ENCODE results near the gene ABI2.
"Not testable (repeated sequence)": the region's sequence is repeated elsewhere in the genome, so short reads cannot be mapped to it uniquely, and the experiment has no call there.

Gene ABI2

DNA sequence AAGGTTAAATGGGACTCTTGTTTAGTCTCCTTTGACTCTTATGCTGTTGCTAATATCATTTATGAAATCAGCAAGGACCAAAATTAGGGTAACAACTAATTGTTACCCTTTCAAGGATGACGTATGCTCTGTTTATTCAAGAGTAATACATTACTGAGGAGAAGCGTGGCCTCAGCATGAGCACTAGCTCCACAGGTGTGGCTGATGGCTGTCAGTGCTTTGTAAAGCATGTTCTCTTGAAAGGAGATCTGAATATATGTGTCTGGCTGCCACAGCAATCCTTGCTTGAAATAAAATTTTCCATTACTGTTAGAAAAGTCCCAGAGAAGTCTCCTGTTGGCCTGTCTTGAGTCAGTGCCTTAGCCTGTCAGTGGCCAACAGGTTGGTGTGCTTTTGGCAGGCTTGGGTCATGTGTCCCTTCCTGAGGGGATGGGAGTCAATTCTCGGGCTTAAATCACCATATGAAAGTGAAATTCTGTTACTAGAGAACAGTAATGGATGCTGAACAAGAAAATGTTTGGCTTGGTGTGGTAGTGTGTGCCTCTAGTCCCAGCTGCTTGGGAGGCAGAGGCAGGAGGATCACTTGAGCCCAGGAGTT lies 32.7 kb downstream of the ABI2 start:
- no peak for DNase-seq

DNA sequence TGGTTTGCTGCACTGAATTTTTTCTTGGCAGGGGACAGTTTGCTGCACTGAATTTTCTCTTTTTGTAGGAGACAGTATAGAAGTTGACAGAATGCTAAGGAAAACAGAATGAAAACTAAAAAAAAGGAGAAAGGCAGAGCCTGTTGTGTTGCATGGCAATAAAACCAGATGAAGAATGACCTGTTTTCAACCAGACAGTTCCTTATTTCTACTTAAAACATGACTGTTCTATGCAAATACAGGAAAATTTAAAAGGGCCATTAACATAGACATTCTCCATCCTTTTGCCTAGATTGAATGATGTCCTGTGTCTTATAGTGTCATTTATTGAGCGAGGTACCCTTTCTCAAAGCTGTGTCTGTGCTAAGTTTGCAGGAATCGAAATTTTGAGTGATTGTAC lies 33.3 kb downstream of the ABI2 start:
- no peak for DNase-seq

DNA sequence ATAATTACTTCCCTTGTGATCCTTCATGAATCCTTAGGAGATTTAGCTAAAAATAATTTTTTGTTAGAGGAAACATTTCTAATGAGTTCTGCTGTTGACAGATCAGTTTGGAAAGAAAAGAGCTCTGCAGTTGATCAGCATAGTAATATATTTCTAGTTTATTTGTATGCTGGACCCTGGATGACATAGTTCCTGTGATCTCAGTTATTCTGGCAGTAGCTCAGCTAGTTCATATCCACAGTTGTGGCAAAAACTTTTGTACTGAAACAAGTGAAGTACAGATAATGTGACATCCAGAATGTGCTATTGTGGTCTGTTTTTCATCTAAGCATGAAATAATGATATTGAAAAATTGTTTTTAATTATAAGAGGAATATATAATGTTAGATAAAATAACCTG lies 33.7 kb downstream of the ABI2 start:
- no peak for DNase-seq

DNA sequence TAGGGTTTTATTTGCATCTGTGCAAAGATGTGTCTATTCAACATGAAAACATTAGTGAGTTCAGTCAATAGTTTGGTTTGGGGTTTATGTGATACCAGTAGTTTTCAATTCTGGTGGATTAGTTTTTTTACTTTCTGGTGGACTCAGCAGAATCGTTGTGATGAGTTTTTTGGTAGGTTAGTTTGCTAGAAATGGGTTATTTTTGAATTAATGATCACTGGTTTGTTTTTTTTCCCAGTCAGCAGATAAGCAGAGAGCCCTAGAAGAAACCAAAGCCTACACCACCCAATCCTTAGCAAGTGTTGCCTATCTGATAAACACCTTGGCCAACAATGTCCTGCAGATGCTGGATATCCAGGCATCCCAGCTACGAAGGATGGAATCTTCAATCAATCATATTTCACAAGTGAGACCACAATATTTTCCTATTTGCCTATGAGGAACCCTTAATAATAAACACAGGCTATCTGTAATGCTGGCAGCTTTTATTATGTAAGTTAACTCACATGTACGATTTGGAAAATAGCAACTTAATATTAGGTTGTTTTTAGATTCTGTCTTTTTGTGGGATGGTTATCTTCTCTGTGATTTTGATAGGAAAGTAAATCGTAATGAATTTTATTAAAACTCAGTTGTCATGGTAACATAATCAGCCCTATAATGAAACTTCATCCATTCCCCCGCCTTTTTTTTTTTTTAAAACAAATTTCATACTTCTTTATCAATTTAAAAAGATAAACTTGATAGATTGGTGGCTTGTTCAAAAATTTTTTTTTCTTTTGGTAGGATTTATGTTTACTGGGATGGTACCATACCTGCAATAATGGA lies 38.7 kb downstream of the ABI2 start:
- no peak for DNase-seq

DNA sequence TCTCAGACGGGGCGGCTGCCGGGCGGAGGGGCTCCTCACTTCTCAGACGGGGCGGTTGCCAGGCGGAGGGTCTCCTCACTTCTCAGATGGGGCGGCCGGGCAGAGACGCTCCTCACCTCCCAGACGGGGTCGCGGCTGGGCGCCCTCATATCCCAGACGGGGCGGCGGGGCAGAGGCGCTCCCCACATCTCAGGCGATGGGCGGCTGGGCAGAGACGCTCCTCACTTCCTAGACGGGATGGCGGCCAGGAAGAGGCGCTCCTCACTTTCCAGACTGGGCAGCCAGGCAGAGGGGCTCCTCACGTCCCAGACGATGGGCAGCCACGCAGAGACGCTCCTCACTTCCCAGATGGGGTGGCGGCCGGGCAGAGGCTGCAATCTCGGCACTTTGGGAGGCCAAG lies 44.5 kb downstream of the ABI2 start:
- not testable (repeated sequence) for DNase-seq

DNA sequence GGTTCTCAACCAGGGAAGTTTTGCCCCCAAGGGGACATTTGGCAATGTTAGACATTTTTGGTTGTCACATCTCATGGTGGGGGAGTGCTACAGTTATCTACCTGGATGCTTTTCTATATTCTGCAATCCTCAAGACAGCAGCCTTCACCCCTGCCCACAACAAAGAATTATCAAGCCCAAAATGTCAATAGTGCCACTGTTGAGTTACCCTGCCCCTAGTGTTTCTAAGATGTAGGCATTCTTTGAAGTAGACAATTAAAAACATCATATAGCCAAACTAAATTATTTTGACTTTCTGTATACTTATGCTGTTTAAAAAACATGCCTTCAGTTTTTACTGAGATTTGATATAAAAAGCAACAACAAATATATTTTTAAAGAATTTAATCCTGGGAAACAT lies 48.0 kb downstream of the ABI2 start:
- DNase-seq: no peak

DNA sequence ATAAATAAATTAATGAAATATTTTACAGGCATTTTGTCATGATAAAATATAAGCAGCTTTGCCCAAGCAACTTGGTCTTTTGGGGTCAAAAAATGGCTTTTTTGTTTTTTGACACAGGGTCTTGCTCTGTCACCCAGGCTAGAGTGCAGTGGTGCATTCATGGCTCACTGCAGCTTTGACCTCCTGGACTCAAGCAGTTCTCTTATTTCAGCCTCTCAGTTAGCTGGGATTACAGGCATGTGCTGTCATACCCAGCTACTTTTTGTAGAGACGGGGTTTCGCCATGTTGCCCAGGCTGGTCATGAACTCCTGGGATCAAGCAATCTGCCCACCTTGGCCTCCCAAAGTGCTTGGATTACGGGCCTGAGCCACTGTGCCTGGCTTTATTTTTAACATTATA lies 51.0 kb downstream of the ABI2 start:
- no peak for DNase-seq

DNA sequence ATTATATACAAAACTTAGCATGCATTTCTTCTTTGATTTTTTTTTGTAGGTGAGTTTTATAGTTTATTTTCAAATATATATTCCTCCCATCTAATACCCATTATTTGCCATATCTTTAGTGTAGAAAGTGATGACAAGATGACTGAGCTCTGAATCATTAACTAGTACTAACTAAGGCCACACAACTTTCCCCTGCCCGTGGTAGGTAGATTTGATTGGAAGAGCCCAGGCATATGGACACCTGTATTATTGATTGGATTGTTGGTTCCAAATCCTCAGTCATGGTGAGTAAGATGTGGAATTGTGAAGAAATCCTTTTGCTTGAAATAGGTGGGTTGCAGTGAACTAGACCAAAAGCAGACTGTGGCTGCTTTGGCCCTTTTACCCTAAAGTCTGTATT lies 54.8 kb downstream of the ABI2 start:
- no peak for DNase-seq

DNA sequence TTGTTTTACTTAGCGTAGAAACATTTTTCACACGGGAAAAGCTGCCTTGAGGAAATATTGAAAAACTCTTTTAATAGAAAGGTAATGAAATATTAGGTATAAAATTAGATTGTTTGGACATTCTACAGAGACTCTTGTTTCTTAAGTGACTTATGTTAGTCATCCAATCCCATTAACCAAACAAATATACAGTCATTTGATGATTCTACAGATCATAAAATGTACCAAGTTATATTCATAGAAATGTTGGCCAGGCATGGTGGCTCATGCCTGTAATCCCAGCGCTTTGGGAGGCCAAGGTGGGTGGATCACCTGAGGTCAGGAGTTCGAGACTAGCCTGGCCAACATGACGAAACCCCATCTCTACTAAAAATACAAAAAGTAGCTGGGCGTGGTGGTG lies 60.0 kb downstream of the ABI2 start:
- DNase-seq: not testable (repeated sequence)

DNA sequence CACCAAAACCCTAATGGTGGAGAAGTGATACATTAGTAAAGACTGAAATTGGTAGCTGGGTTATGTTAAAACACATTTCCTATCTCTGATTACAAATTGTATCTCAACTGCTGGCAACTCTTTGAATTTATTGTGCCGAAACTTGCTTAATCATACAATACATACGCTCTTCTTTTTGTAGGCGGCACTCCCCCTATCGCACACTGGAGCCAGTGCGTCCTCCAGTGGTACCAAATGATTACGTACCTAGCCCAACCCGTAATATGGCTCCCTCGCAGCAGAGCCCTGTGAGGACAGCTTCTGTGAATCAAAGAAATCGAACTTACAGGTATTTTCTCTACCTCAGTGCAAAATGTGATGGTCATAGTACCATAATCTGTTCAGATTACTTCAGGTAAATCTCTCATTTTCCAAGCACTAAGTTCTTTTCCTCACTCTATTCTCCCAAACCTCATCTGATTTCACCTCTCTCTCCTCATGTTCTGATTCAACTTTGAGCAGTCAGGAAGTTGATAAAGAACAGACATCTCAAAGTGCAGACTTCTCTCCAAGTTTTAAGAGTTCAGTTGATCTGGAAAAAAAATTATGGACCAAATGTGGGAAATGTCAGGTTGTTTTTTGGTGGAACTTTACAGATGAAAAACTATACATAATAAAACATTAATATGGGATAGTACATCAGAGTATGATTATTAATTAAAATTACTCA lies 66.5 kb downstream of the ABI2 start:
- no peak for DNase-seq

DNA sequence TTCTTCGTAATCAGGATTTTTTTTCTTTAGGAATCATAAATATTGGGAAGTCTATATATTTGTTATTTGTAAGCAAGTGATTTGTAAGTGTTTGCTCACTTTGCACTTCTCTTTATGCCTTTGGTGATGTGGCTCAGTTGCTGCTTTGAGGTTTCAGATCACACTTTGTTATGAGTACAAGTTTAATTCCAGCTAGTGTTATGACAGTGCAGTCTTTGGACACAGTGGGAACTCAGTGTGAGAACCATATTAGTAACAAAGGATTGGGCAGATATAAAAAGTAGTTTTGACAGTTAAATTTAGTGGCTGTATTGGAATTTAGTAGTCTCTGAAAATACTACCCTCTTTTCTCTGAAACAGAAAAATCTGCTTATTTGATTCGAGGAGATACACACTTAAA lies 67.7 kb downstream of the ABI2 start:
- no peak for DNase-seq

DNA sequence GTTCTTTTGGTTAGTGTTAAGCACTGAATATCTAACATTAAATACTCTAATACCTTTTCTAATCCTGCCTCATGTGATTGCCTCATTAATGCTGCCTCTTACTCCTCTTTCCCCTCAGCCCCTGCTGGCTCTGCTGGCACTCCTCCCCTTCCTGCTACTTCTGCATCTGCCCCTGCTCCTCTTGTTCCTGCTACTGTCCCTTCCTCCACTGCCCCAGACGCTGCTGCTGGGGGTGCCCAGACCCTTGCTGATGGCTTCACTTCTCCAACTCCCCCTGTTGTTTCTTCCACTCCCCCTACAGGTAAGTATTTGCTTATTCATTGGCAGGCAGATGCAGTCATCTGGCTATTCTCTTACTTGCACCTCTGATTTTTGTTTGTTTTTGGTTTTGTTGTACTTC lies 68.5 kb downstream of the ABI2 start:
- DNase-seq: no peak

DNA sequence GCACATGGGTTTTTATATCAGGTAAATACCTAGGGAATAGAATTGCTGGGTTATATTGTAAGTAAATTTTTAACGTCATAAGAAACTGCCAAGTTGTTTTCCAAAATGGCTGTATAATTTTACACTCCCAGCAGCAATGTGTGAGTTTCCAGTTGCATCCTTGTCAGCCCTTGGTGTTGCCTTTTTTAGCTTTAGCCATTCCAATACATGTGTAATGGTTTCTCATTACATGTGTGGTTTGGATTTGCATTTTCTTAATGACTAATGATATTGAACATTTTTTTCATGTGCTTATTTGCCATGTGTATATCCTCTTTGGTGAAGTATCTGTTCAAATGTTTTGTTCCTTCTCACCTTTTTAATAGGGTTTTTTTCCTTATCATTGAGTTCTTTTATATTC lies 70.8 kb downstream of the ABI2 start:
- no peak for DNase-seq

DNA sequence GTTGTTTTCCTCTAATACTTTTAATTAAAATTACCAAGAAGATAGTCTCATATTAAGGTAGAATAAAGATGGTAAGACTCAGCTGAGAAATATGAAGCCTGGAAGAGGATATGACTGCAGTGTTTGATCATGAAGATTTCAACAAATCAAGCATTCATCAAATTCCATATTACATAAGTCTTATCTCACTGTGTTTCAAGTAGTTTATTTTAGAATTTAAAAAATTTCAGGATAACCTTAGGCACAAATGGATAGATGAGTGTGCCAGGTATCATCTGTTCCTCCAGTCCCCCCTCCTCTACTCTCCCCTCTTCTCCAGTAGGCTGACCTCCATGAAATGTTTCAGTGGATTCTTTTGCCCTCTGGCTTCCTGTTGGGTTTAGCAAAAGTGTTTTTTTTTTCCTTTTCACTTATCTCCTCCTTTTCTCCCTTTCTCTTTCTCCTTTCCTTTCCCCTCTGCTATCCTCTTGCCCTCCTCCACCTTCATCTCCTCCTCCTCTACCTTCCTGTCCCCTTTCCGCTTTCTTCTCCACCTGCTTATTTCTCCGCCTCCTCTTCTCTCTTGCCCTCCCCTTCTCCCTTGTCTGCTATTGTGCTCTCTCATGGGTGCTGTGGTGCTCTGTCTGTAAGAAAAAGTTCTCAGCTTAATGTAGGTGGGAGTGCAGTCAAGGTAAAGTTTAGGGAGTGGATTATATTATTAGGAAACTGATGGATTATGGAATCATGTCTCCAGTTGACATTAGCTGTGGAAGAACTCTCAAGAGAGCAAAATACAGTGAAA lies 72.8 kb downstream of the ABI2 start:
- DNase-seq: peak; percentile 5 to 79

DNA sequence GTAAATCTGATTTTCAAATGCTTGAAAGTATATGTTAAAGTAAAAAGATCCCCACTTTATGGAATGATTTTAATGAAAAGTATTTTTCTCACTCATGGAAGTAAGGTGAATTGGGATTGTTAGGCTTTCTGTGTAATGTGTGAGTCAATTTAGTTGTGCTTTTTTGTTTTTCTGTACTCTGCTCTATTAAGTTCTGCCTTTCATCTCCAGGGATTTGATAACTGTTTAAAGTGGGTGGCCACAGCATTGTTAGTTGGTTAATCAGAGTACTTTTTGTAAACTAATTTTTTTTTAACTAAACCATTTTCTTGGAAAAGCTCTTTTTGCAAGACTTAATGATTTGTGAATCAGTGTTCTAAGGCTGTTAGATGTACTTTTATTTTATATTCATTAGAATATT lies 76.8 kb downstream of the ABI2 start:
- DNase-seq: no peak

DNA sequence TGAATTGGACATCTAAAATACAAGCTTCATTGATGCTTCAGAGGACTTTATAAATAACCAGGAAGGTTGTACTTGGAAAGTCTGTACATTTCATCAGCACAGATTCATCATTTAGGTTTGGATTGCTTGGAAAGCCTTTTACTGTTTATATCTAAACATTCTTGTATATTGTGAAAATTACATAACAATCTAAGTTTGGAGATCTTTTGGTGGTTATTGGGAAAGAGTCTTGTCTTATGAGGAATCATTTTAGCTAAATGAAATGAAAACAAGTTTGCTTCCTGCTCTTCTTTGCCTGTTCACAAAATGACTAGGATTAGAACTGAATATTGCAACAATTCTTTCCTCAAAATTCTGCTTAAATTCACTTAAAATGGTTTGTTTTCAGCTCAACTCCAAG lies 79.3 kb downstream of the ABI2 start:
- DNase-seq: no peak

DNA sequence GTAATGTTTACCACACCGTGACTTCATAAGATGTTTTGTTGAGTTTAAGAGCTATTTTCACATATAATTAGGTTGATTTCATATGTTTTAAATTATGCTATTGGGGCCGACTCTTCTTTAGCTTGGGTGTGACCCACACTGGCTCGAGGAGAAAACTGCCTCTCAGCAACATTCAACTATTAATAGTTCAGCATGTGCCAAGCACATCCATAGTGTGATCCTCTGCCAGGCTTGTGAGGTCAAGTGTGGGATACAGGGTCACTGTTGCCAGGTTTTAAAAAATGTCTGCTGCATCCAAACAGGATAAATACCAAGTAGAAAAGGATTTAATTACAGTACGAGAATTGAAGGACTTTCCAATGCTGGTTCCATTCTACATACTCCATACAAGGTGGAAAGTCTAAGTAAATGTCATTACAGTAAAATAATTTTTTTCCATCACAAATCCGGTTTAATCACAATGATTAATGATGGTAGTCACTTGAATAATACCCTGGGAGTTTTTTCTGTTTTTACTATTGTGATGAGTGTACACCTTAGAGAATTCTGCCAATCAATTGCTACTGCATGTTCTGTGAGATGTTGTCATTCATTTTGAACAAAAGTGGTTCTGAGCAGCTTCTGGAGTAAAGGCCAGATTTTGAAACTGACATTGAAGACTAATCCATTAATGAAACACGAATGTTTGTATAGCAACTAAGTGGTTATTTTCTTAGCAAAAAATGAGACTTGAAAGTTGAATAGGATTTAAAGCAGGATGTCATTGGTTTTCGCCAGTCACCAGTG lies 84.5 kb downstream of the ABI2 start:
- no peak for DNase-seq

DNA sequence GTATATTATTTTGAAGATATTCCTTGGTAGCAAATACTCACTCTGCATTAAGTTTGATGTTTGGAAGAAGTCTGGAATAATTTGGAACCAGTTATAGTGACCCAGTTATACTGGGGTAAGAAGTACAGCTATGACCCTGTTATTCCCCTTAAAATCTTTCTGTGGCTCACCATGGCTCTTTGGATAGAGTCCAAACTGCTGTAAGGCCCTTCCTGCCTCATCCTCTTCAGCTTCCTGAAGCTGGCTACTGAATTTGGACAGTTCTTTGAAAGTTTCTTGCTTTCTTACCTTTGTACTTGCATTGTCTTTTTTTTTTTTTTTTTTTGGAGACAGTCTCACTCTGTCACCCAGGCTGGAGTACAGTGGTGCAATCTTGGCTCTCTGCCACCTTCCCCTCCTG lies 85.6 kb downstream of the ABI2 start:
- no peak for DNase-seq

DNA sequence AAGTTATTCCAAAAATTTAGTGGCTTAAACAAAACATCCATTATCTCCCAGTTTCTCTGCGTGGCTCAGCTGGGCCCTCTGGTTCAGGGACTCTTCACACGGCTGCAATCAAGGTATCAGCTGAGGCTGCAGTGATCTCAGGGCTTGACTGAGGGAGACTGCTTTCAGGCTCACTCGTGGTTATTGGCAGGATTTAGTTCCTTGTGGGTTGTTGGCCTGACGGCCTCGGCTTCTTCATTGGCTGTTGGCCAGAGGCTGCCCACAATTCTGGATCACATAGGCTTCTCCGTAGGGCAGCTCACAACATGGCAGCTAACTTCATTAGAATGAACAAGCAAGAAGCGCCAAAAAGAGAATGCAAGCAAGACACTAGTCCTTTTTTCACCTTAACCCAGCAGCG lies 90.1 kb downstream of the ABI2 start:
- DNase-seq: no peak

DNA sequence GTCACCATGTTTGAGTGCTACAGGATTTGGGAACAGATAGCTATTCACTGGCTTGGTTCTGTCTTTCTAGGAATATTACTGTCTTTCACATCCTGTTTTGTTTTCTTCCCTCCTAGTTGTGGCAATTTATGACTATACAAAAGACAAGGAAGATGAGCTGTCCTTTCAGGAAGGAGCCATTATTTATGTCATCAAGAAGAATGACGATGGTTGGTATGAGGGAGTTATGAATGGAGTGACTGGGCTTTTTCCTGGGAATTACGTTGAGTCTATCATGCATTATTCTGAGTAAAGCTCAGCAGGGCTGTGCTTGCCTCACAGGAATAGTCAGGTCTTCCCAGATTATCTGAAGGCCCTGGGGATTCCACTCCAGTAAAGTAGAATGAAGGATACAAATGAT lies 98.9 kb downstream of the ABI2 start:
- DNase-seq: no peak

DNA sequence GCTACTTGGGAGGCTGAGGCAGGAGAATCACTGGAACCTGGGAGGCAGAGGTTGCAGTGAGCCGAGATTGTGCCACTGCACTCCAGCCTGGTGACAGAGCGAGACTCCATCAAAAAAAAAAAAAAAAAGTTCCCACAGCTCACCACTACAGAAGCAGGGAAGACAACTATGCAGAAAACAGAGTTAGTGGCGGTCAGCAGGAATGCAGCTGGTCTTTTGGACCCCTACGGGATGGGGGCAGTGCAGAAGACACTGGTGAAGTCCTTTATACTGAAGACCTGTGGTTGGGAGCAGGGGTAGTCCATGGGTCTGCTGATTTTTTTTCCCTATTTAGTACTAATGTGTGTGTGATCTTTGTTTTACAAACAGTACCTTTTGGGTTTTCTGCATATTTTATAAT lies 101.4 kb downstream of the ABI2 start:
- DNase-seq: not testable (repeated sequence)

DNA sequence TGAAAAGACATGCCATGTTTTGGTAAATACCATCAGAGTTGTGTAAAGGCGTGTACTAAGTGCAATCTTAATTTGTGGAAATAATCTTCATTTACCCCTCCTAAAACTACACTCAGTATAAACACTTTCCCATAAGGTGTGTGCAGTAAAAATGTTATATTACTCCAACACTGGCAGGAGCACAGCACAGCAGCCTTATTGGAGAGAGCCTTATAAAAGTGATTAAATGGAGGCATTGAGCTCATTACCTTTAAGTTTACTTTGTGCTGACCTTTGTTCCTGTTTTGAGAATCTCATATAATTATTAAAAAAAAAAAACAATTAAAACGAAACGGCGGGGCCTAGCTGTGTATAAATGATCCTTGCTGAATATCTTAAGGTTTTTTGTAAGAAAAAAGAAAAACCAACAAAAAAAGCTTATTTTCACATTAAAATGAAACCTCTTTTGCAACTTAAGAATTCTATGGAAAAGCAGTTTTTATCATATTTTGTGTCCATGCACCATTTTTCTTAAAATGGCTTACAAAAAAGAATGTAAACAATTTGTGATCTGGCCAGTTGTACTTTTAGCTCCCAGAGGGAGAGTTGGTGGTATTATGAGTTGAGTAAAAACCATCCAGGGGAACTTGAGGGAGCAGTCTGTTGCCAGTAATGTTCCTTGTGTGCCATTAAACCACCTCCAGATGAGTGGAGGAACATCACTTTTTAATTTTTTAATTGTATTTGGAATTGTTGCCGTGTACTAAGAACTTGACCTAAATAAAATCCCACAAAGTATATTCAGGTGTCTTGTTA lies 103.4 kb downstream of the ABI2 start:
- no peak for DNase-seq
